SH-SY5Y (cell line): Measurements from ENCODE around the gene WDR54.

Experiments used
- GATA2 ChIP-seq: IDR thresholded peaks from 2 replicates; pipeline ENCODE4 v1.6.1; 2011; ENCODE audit warnings: mild to moderate bottlenecking, low read depth, low read length
- GATA3 ChIP-seq: IDR thresholded peaks from 2 replicates; pipeline ENCODE4 v1.6.1; 2011; ENCODE audit warnings: low read depth, mild to moderate bottlenecking, low read length, moderate library complexity

DNA sequence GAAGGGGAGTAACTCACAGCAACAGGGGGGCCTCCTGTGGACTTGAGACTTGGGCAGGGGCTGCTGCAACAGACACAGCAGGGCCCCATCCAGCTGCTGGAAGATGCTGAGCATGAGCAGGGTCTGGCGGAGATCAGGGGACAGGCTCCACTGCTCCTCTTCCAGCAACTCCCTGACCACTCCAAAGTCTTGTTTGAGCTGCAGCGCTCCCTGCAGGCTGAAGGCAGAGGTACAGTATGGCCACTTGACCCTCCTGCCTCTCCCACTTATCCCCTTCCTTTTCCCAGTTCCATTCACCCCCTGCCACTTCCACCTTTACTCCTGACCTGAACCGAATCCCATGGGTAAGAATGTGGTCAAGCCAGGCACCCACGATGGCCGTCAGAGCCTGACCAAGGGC lies 53.4 kb downstream of the WDR54 start:
- TF ChIP-seq GATA2 (no peak), GATA3 (no peak)
